ENCODE measurements around the gene PIK3CB. TPM values are rescaled to one million over a fixed set of nuclear protein-coding genes. Genes with fewer than 3 reads are reported as not detected.
"Not testable (repeated sequence)": the region's sequence is repeated elsewhere in the genome, so short reads cannot be mapped to it uniquely, and the experiment has no call there.

Gene PIK3CB
- total RNA-seq, 4 donors from 2014 or later, result 32.2 to 52.1 (median 41.5) TPM

DNA sequence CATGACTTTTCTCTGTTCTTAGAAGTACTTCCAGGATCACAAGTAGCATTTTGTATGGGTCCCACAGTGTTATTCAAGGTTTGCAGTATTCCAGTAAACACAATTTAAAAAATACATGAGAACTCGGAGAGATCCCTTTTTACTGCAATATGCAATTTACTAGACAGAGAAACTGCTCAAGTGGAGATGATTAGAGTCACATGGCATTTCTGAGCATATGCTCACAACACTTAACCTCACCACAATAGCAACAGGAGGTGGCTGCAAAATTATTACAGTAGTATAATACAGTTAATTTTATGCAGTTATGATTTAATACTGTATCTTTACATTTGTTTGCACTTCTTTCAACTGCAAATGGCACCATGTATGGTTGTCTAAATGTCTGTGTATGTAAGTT is 87.5 kb downstream of the PIK3CB start:
- H3K9me3 ChIP-seq, result no peaks in the 10 kb centered on the region
- TF ChIP-seq POLR2A (IDR thresholded peaks at IDR 0.05) (no peak), CTCF (IDR thresholded peaks at IDR 0.05) (no peak)

DNA sequence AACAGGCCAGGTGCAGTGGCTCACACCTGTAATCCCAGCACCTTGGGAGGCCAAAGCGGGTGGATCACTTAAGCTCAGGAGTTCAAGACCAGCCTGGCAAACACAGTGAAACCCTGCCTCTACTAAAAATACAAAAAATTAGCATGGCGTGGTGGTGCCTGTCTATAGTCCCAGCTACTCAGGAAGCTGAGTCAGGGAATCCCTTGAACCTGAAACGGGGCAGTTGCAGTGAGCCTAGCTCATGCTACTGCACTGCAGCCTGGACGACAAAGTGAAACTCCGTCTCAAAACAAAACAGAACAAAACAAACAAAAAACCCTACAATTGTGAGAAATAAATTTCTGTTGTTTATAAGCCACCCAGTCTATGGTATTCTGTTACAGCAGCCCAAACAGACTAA is 94.7 kb downstream of the PIK3CB start:
- no peak overlapping the region for H3K4me3 ChIP-seq
- DNase-seq, result no peak

More for the DNA sequence above, 87.5 kb downstream of the PIK3CB start:
- no peak overlapping the region for H3K27ac ChIP-seq
- no peak overlapping the region for H3K4me3 ChIP-seq
- no peak for DNase-seq
- no peaks in the 10 kb centered on the region for H3K27me3 ChIP-seq
- peaks cover 0 to 11% (median 0%) of the 10 kb centered on the region in 3 donors for H3K36me3 ChIP-seq
- no peaks in the 10 kb centered on the region for H3K4me1 ChIP-seq

GRCh38 chr3:138732456-138732855 is 102.3 kb downstream of the PIK3CB start:
- DNase-seq, result no peak
- Histone ChIP-seq H3K4me3 (no peak overlapping the region), H3K27ac (no peak overlapping the region), H3K9me3 (no peaks in the 10 kb centered on the region), H3K36me3 (peaks cover 0 to 23% (median 0%) of the 10 kb centered on the region in 3 donors), H3K27me3 (no peaks in the 10 kb centered on the region), H3K4me1 (no peaks in the 10 kb centered on the region)
- TF ChIP-seq CTCF (IDR thresholded peaks at IDR 0.05), result no peak
- no peak for TF ChIP-seq POLR2A (IDR thresholded peaks at IDR 0.05)

More for the DNA sequence above, 94.7 kb downstream of the PIK3CB start:
- H3K27me3 ChIP-seq, result no peaks in the 10 kb centered on the region
- peaks cover 0 to 11% (median 0%) of the 10 kb centered on the region in 3 donors for H3K36me3 ChIP-seq
- TF ChIP-seq POLR2A (IDR thresholded peaks at IDR 0.05) (no peak), CTCF (IDR thresholded peaks at IDR 0.05) (no peak)
- H3K9me3 ChIP-seq, result no peaks in the 10 kb centered on the region
- no peaks in the 10 kb centered on the region for H3K4me1 ChIP-seq
- no peak overlapping the region for H3K27ac ChIP-seq

- H3K27me3 ChIP-seq, result no peaks in the 10 kb centered on the region
- DNase-seq, result no peak
- H3K36me3 ChIP-seq, result peaks cover 0 to 9% (median 0%) of the 10 kb centered on the region in 3 donors
- H3K27ac ChIP-seq, result no peak overlapping the region
- H3K4me3 ChIP-seq, result no peak overlapping the region
- H3K9me3 ChIP-seq, result no peaks in the 10 kb centered on the region
- no peaks in the 10 kb centered on the region for H3K4me1 ChIP-seq
- TF ChIP-seq POLR2A (IDR thresholded peaks at IDR 0.05) (no peak), CTCF (IDR thresholded peaks at IDR 0.05) (no peak)
Measured at GRCh38 chr3:138726946-138727730, 107.6 kb downstream of the PIK3CB start.

GRCh38 chr3:138726042-138726441 is 108.7 kb downstream of the PIK3CB start:
- not testable (repeated sequence) for H3K27me3 ChIP-seq, DNase-seq

GRCh38 chr3:138725116-138725515 is 109.6 kb downstream of the PIK3CB start:
- Histone ChIP-seq H3K27me3 (no peaks in the 10 kb centered on the region), H3K9me3 (no peaks in the 10 kb centered on the region), H3K4me3 (no peak overlapping the region), H3K27ac (no peak overlapping the region), H3K4me1 (no peaks in the 10 kb centered on the region), H3K36me3 (no peaks in the 10 kb centered on the region)
- TF ChIP-seq POLR2A (IDR thresholded peaks at IDR 0.05) (no peak), CTCF (IDR thresholded peaks at IDR 0.05) (no peak)
- no peak for DNase-seq

More at GRCh38 chr3:138726042-138726441, 108.7 kb downstream of the PIK3CB start:
- H3K27ac ChIP-seq, H3K9me3 ChIP-seq, H3K36me3 ChIP-seq, H3K4me1 ChIP-seq, H3K4me3 ChIP-seq: not testable (repeated sequence)

Data from Peyer's patch (tissue), 4 donors.